IMR-90 (cell line): Measurements from ENCODE around the gene PRKCG. TPM values are rescaled to one million over a fixed set of nuclear protein-coding genes. Genes with fewer than 3 reads are reported as not detected.

Experiments used
- ATAC-seq: fragments of 200-7000 bp; cut with Tn5 transposase; 2 replicates; pipeline ENCODE4 v1.9.1; 2020; ENCODE audit warnings: low read depth, mild to moderate bottlenecking, moderate library complexity
- BruUV-seq: library from RNA; stranded (reverse); fragments of 400-500 nt; replicated peaks from 2 replicates; lab custom pipeline; 2021; lab: Mats Ljungman, UMichigan
- CTCF ChIA-PET: fragments of 300-600 bp; formaldehyde crosslinking; extraction: SDS; loops from one replicate; lab custom pipeline; 2021; ENCODE audit warnings: antibody characterized with exemption; lab: Yijun Ruan, JAX
- POLR2A ChIA-PET: fragments of 300-600 bp; sonication (Branson Sonifier 250); formaldehyde crosslinking; loops from one replicate; lab custom pipeline; 2022; ENCODE audit warnings: antibody characterized with exemption; ENCODE audit not compliant: unreplicated experiment; lab: Charles Lee
- DNase-seq: peaks from one replicate; pipeline ENCODE4 v3.0.0; 2013
- H2AFZ ChIP-seq: replicated peaks from 2 replicates; pipeline ENCODE3; 2013; ENCODE audit warnings: low read length, mild to moderate bottlenecking; ENCODE audit not compliant: poor library complexity
- H2AK5ac ChIP-seq: 2 replicates; pipeline ENCODE4 v1.6.1; 2013; ENCODE audit warnings: low read depth, low read length, inconsistent platforms
- H2AK9ac ChIP-seq: replicated peaks from 2 replicates; pipeline ENCODE3; 2013; ENCODE audit warnings: mild to moderate bottlenecking, low read depth, low read length, moderate library complexity; ENCODE audit not compliant: poor library complexity
- H2BK120ac ChIP-seq: 2 replicates; pipeline ENCODE4 v1.6.1; 2013; ENCODE audit warnings: low read depth, low read length, inconsistent platforms
- H2BK15ac ChIP-seq: 3 replicates; pipeline ENCODE4 v1.6.1; 2013; ENCODE audit warnings: low read depth, low read length, inconsistent platforms
- H2BK20ac ChIP-seq: 2 replicates; pipeline ENCODE4 v1.6.1; 2013; ENCODE audit warnings: low read depth, mild to moderate bottlenecking, inconsistent platforms, low read length, moderate library complexity
- H2BK5ac ChIP-seq: 2 replicates; pipeline ENCODE4 v1.6.1; 2013; ENCODE audit warnings: mild to moderate bottlenecking, low read depth, low read length, inconsistent platforms; ENCODE audit not compliant: poor library complexity, severe bottlenecking
- H3K14ac ChIP-seq: replicated peaks from 2 replicates; pipeline ENCODE4 v1.6.1; 2013; ENCODE audit warnings: low read depth, low read length, inconsistent platforms
- H3K18ac ChIP-seq: 2 replicates; pipeline ENCODE4 v1.6.1; 2013; ENCODE audit warnings: low read depth, low read length, control low read depth
- H3K23ac ChIP-seq: 2 replicates; pipeline ENCODE4 v1.6.1; 2013; ENCODE audit warnings: low read depth, low read length, inconsistent platforms
- H3K27ac ChIP-seq: 2 replicates; pipeline ENCODE4 v1.5.1; 2013; ENCODE audit warnings: mild to moderate bottlenecking, control low read depth, low read length; ENCODE audit not compliant: insufficient read depth
- H3K27me3 ChIP-seq: 2 replicates; pipeline ENCODE4 v1.6.1; 2013; ENCODE audit warnings: low read length; ENCODE audit not compliant: control insufficient read depth, insufficient read depth
- H3K36me3 ChIP-seq: 2 replicates; pipeline ENCODE4 v1.6.1; 2013; ENCODE audit warnings: low read length, mixed read lengths; ENCODE audit not compliant: control insufficient read depth, insufficient read depth
- H3K4ac ChIP-seq: 2 replicates; pipeline ENCODE4 v1.6.1; 2013; ENCODE audit warnings: low read depth, low read length, inconsistent platforms
- H3K4me1 ChIP-seq: 2 replicates; pipeline ENCODE4 v1.6.1; 2013; ENCODE audit warnings: low read length, mixed read lengths; ENCODE audit not compliant: control insufficient read depth, insufficient read depth
- H3K4me2 ChIP-seq: 2 replicates; pipeline ENCODE4 v1.6.1; 2013; ENCODE audit warnings: low read depth, mild to moderate bottlenecking, control low read depth, low read length, moderate library complexity
- H3K4me3 ChIP-seq: 2 replicates; pipeline ENCODE4 v1.5.1; 2013; ENCODE audit warnings: low read depth, mild to moderate bottlenecking, control low read depth, low read length, moderate library complexity; ENCODE audit not compliant: insufficient read depth
- H3K56ac ChIP-seq: 2 replicates; pipeline ENCODE4 v1.6.1; 2013; ENCODE audit warnings: low read length, inconsistent platforms; ENCODE audit not compliant: insufficient read depth; ENCODE audit errors: extremely low read depth
- H3K79me1 ChIP-seq, 2 experiments: 2 replicates each; pipeline ENCODE4 v1.6.1; 2013; ENCODE audit warnings: low read length in 2 of 2, inconsistent platforms in 1 of 2, low read depth in 1 of 2
- H3K9ac ChIP-seq: 2 replicates; pipeline ENCODE4 v1.6.1; 2013; ENCODE audit warnings: low read depth, low read length, control low read depth
- H3K9me1 ChIP-seq: 2 replicates; pipeline ENCODE4 v1.6.1; 2013; ENCODE audit warnings: low read length, inconsistent platforms; ENCODE audit not compliant: insufficient read depth
- H3K9me3 ChIP-seq: 2 replicates; pipeline ENCODE4 v1.6.1; 2013; ENCODE audit warnings: low read length; ENCODE audit not compliant: control insufficient read depth, insufficient read depth
- H4K20me1 ChIP-seq: 2 replicates; pipeline ENCODE4 v1.6.1; 2013; ENCODE audit warnings: low read length, inconsistent platforms; ENCODE audit not compliant: insufficient read depth
- H4K5ac ChIP-seq: 2 replicates; pipeline ENCODE4 v1.6.1; 2013; ENCODE audit warnings: mild to moderate bottlenecking, low read depth, low read length, control low read depth
- H4K8ac ChIP-seq, 2 experiments: 2 replicates each; pipeline ENCODE4 v1.6.1; 2013; ENCODE audit warnings: low read depth in 2 of 2, low read length in 2 of 2, control low read depth in 1 of 2, inconsistent platforms in 1 of 2
- H4K91ac ChIP-seq: 2 replicates; pipeline ENCODE4 v1.6.1; 2013; ENCODE audit warnings: low read depth, low read length, inconsistent platforms; ENCODE audit not compliant: insufficient read depth
- CEBPB ChIP-seq: IDR thresholded peaks from 2 replicates; pipeline ENCODE4 v1.6.1; 2012; ENCODE audit warnings: low read depth, low read length, improper control_type of control experiment
- MAZ ChIP-seq: IDR thresholded peaks from 2 replicates; pipeline ENCODE4 v1.6.1; 2012; ENCODE audit warnings: low read depth, mild to moderate bottlenecking, low read length, improper control_type of control experiment, moderate library complexity, borderline replicate concordance
- WGBS, 2 experiments: methylation state at CpG; one replicate each; pipeline versions ENCODE4 v1.1.5 to v1.1.7; 2013; ENCODE audit warnings: missing lambda C conversion rate in 2 of 2; ENCODE audit not compliant: insufficient read length in 1 of 2; ENCODE audit errors: extremely low coverage in 2 of 2; 5-methylcytosine and 5-hydroxymethylcytosine counted together
- dilution Hi-C: fragments of 300-500 bp; cut with HindIII; formaldehyde crosslinking; loops from one replicate; pipeline ENCODE4 v1.14.3; 2018; ENCODE audit warnings: low sequenced_read_pairs; ENCODE audit not compliant: unreplicated experiment
- in situ Hi-C: fragments of 300-500 bp; cut with MboI; formaldehyde crosslinking; loops from 3 replicates; pipeline ENCODE4 v1.14.3; 2019; ENCODE audit warnings: low sequenced_read_pairs, inconsistent platforms, mixed read lengths
- intact Hi-C: fragments of 100-400 bp; cut with micrococcal nuclease; formaldehyde crosslinking; loops from 2 replicates; pipeline ENCODE4 v1.10.0; 2022
- polyA plus RNA-seq, 3 experiments: library from polyadenylated mRNA; depleted of rRNA; stranded (reverse); fragments of >200 nt; gene quantifications; 2 replicates each; pipeline ENCODE4 v1.2.3, GENCODE V29; 2012; ENCODE audit warnings: low replicate concordance in 1 of 3
- total RNA-seq: library from RNA; depleted of rRNA; stranded (reverse); fragments of >200 nt; gene quantifications from 2 replicates; pipeline ENCODE4 v1.2.3, GENCODE V29; 2012

PRKCG gene
- total and polyA plus RNA-seq, 2 of the 4 experiments (the other 2 are of a cell fraction), result not detected

GRCh38 chr19:53875602-53876325 is 6.2 kb upstream of the PRKCG start:
- Histone ChIP-seq H2BK5ac (no peak overlapping the region), H4K91ac (no peak overlapping the region), H3K9me1 (peaks cover 11% of the 10 kb centered on the region), H2AFZ (no peak overlapping the region), H3K18ac (no peak overlapping the region), H3K4me1 (peaks cover 5% of the 10 kb centered on the region), H2AK9ac (no peak overlapping the region), H3K9me3 (no peaks in the 10 kb centered on the region), H4K5ac (no peak overlapping the region), H2AK5ac (no peak overlapping the region), H3K23ac (no peak overlapping the region), H3K4ac (no peak overlapping the region), H3K4me3 (no peak overlapping the region), H3K27me3 (0 out of 2 replicates have a peak, but pooled peaks cover 3% of the 10 kb centered on the region), H3K9ac (no peak overlapping the region), H2BK20ac (no peak overlapping the region), H3K4me2 (no peak overlapping the region), H2BK120ac (no peak overlapping the region), H3K14ac (no peak overlapping the region), H2BK15ac (no peak overlapping the region), H3K27ac (no peak overlapping the region), H4K8ac (no peak overlapping the region), H3K36me3 (peaks cover 39% of the 10 kb centered on the region), H3K79me1 (peaks cover 13 to 42% of the 10 kb centered on the region in 2 experiments), H4K20me1 (peaks cover 58% of the 10 kb centered on the region), H3K56ac (no peak overlapping the region)
- in situ Hi-C loops (loop anchor here (10.0 kb wide), 1 partner anchor 579 kb away; no protein-coding TSS in a partner anchor), intact Hi-C loops (no loop called here), dilution Hi-C loops (no loop called here)
- CTCF ChIA-PET, result no interaction called here
- ATAC-seq (no peak), DNase-seq (no peak)
- BruUV-seq, result no TSS peak
- WGBS, 2 experiments, result 93% methylated on average over 10 of the region's 17 CpGs; no CpG with 5 or more reads in 1 of the 2 experiments
- no peak for TF ChIP-seq CEBPB
- TF ChIP-seq MAZ, result no peak
- POLR2A ChIA-PET, result no interaction called here
